Keratinocyte (primary cell): ENCODE results near the gene GFOD1.

Source experiments
- CTCF ChIP-seq, 3 experiments: IDR thresholded peaks in 1 of 3; conservative IDR thresholded peaks in 1 of 3; optimal IDR thresholded peaks in 1 of 3; 2 replicates in 2 of 3; 3 replicates in 1 of 3; pipeline versions ENCODE3 to v1.5.1; 2011; ENCODE audit warnings: low read length in 3 of 3, mild to moderate bottlenecking in 3 of 3, moderate library complexity in 2 of 3, control low read depth in 1 of 3, inconsistent platforms in 1 of 3; ENCODE audit not compliant: insufficient read depth in 2 of 3; ENCODE audit errors: extremely low read depth in 1 of 3
- EZH2 ChIP-seq: IDR thresholded peaks from one replicate; pipeline ENCODE4 v1.6.1; 2012; ENCODE audit warnings: inconsistent platforms, mild to moderate bottlenecking, low read length, moderate library complexity

DNA sequence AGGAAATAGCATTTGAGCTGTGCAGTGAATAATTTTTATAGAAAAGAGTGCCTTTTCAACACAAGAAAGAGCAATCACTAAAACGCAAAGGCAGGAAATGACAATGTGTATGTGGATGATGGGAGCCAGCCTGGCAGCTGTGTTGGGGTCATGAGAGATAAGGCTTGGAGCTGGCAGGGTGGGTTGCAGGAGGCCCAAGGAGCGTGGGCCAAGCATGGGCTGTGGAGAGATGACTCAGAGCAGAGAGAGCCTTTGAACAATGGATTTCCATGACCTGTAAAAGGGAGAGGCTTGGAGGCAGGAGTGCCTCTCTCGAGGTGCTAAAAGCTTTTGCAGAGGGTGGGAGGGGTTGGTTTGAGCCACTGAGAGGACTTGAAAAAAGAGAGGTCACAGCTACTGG, 152.4 kb downstream of the GFOD1 start:
- TF ChIP-seq CTCF (optimal IDR thresholded peaks at IDR 0.05 in 1 of 3, IDR thresholded peaks at IDR 0.05 in 1 of 3, conservative IDR thresholded peaks at IDR 0.05 in 1 of 3; ENCODE audit: extremely low read depth in 1 of 3, insufficient read depth in 2 of 3, low read length in 3 of 3) (no peak), EZH2 (no peak)
